Stimulated activated CD8-positive, alpha-beta memory T cell treated with anti-CD3 and anti-CD28 coated beads, Interleukin-12 subunit alpha, Interleukin-12 subunit beta, amount 100 ng/mL, for 24 hours (primary cell): ENCODE measurements around the gene ARHGAP21.

Experiments
- DNase-seq: peaks from one replicate; pipeline ENCODE4 v3.0.0-alpha.2; 2020; ENCODE audit errors: extremely low read depth

The ARHGAP21 gene

GRCh38 chr10:24722676-24723385 lies 856 bp downstream of the ARHGAP21 start:
- no peak for DNase-seq

GRCh38 chr10:24722131-24722675 lies 1.5 kb downstream of the ARHGAP21 start:
- no peak for DNase-seq

GRCh38 chr10:24721229-24722106 lies 2.2 kb downstream of the ARHGAP21 start:
- no peak for DNase-seq

GRCh38 chr10:24720096-24720495 lies 3.6 kb downstream of the ARHGAP21 start:
- DNase-seq: no peak

DNA sequence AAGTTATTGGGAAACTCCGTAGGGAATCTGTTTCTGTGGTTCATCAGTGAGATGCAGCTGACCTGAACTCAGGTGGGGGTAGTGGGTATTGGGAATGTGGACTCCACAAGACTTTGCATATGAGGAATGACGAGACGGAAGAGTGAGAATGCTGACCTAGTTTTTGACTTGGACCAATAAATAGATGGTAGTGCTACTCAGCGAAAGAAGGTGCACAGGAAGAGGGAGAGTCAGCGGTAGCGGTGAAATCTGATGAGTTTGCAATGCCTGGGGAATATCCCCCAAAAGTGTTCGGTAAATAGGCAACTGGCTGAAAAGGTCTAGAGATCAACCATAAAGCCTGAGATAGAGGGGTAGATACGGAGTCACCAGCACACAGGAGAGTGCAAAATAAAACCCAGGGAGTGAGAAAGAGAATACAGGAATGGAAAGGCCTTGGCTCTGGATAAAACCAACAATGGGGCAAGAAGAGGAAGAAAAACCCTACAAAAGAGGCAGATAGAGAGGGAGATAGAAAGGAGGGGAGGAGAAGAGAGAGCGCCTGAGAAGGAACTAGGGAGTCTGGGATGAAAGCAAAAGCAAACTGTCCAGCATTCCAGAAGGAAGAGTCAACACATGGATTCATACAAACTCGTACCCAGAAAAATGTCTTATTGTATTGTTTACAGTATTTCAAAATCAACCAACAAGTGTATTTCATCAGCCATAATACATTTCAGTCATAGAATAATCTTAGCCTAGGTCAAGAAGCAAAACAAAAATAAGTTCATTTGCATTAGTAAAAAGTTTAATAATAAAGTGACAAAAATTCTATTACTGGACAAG lies 5.4 kb downstream of the ARHGAP21 start:
- DNase-seq: no peak

DNA sequence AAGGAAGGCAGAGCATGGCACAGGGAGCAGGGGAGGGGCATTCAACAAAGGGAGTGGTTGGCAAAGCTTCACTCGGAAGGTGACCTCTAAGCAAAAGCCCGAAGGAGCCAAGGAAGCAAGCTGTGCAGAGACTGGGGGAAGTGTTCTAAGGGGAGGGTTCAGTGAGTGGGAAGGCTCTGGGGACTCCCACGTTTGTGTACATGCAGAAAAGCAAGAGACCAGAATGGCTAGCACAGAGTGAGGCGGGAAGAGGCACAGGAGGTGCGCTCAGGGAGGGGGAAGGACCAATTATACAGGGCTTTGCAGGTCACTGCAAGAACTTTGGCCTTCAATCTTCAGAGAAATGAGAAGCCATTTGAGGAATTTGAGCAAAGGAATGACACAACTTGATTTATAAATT lies 7.4 kb downstream of the ARHGAP21 start:
- no peak for DNase-seq

- DNase-seq: no peak
These were observed 8.4 kb downstream of the ARHGAP21 start for GRCh38 chr10:24715246-24715769.

DNA sequence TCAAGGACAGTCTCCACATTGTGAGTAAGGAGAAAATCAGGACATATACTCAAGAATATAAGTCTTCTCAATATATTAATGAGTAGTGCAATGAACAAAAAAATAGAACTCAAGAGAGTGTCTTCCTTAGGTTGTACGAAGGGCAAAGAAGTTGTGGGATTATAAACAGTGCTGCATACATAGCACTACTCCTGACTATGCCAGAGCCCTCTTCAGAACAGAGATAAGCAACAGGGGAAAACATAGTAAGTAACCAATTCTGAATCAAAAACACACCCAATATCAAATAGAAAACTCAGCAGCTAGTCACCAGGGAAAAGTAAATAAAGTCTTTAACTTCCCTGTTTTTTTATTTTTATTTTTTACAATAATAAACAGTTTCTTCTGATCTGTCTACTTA lies 10.6 kb downstream of the ARHGAP21 start:
- DNase-seq: no peak

DNA sequence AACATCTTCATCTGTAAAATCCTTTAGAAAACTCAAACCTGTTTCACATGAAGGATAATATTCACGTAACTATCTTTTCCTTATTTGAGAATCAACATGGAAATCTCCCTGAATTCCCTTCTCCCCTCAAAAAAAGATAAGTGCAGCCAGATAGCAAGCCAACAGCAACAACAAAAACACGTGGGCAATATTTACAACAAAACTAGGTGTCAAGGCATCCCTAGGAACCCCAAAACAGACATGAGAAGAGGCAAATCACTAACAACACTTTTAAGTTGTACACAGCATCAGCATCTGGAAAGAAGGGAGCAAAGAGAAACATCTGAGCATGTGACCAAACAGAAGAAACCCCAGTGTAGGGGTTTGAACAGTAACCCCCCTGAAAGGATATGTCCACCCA lies 12.2 kb downstream of the ARHGAP21 start:
- DNase-seq: no peak

- no peak for DNase-seq
These were observed 15.6 kb downstream of the ARHGAP21 start for GRCh38 chr10:24708081-24708480.

GRCh38 chr10:24707445-24707844 lies 16.2 kb downstream of the ARHGAP21 start:
- no peak for DNase-seq

DNA sequence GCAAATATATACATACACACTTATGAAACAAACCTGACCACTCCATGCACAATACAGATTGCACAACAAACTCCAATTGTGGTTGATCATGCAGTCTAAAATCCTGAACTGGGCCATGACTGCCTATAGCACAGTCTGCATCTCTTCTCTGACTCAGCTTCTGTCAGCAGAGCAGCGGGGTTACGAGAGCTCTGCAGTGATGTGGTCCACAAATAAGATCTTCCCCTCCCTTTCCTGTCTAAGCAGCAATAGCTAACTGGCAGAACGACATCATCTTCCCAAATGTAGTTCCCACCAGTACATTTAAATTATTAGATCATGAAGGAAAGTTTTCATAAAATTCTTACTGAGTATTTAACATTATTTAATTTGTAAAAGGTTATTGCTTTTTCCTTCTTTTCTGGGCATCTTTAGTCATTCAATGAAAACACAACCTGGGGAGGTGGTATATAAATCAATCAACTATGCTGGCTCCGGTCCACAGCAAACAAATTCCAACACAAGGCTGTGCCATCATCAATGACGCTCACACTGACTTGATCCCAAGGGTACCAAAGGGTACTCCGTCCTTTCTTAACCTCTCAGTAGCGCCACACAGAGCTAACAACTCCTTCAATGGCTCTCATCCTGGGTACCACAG lies 17.1 kb downstream of the ARHGAP21 start:
- DNase-seq: no peak

DNA sequence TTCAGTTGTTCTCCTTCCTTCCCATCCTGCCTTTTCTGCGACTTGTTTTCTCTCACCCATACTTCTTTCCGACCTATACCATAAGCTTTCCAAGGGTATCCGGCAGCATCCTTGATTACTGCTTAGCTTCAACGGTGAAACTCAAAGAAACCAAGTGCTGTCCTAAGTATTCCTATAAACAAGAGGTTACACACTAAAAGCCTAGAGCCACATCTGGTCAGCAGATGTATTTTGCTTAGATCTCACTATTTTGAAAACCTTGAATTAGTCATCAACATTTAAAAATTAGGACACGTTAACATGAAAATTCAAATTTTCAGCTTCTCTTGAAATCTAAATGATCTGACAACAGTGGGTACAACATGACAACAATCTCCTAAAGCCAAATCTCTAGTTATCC lies 20.0 kb downstream of the ARHGAP21 start:
- DNase-seq: no peak

- DNase-seq: no peak
These were observed 22.2 kb downstream of the ARHGAP21 start for GRCh38 chr10:24701447-24701846.

GRCh38 chr10:24700948-24701347 lies 22.7 kb downstream of the ARHGAP21 start:
- no peak for DNase-seq

GRCh38 chr10:24698270-24698669 lies 25.4 kb downstream of the ARHGAP21 start:
- no peak for DNase-seq

DNA sequence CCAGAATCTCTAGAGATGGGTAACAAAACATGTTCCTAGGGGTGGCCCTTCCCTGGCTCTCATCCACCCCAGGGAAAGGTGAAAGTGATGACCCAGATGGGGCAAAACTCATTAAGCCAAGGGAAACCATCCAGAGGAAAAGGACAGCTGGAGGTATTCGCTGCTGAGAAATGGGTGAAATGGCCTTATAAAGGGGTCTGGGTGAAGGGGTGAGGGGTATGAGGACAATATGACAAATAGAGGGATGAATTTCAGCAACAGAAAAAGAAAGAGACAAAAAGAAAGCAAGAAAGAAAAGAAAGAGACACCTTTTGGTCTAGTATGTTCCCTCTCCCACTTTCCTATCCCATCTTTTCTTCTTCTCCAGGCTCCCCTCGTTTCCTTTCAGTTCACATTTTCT lies 26.6 kb downstream of the ARHGAP21 start:
- no peak for DNase-seq

- DNase-seq: no peak
These were observed 28.2 kb downstream of the ARHGAP21 start for GRCh38 chr10:24695452-24695851.

- DNase-seq: no peak
These were observed 29.6 kb downstream of the ARHGAP21 start for GRCh38 chr10:24694086-24694485.

- no peak for DNase-seq
These were observed 32.6 kb downstream of the ARHGAP21 start for GRCh38 chr10:24690961-24691512.

DNA sequence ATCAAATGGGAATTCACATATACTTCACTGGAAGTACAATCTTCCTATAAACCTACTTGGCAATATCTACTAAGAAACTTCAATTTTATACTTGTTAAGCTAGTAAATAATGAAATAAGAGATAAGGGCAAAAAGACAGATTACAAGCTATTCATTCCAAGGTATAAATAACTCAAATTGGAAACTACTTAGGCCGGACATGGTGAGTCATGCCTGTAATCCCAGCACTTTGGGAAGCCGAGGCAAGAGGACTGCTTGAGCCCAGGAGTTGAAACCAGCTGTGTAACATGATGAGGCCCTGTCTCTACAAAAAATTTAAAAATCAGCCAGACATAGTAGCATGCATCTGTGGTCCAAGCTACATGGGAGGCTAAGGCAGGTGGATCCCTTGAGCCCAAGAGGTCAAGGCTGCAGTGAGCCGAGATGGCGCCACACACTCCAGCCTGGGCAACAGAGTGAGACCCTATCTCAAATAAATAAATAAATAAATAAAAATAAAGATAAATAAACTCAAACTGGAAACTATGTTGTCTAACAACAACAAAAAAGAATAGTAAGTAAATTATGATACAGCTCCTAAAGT lies 37.6 kb downstream of the ARHGAP21 start:
- no peak for DNase-seq
